Lower leg skin (tissue), 3 donors: ENCODE measurements around the gene STX11.

Source experiments
- CTCF ChIP-seq, 3 donors: fragments of 450-650 bp; IDR thresholded peaks; one replicate each; pipeline ENCODE4 v1.5.1; 2016; ENCODE audit warnings: antibody characterized with exemption in 3 of 3, mild to moderate bottlenecking in 3 of 3, moderate library complexity in 2 of 3
- POLR2A ChIP-seq, 2 donors: fragments of 450-650 bp; IDR thresholded peaks; one replicate each; pipeline ENCODE4 v1.6.1; 2016 to 2017; ENCODE audit warnings: antibody characterized with exemption in 2 of 2, mild to moderate bottlenecking in 1 of 2, moderate library complexity in 1 of 2

GRCh38 chr6:144127097-144127496, 23.2 kb upstream of the STX11 start:
- no peak for TF ChIP-seq CTCF (IDR thresholded peaks at IDR 0.05)
- no peak for TF ChIP-seq POLR2A (IDR thresholded peaks at IDR 0.05)
